MG63 (cell line): Measurements from ENCODE around the gene HOTAIR. TPM values are rescaled to one million over a fixed set of nuclear protein-coding genes. Genes with fewer than 3 reads are reported as not detected.

Experiments used
- DNase-seq: peaks from one replicate; pipeline ENCODE4 v3.0.0-alpha.2; 2020
- H3K27me3 ChIP-seq: fragments of 250-450 bp; sonication (Bioruptor Pico); 2 replicates; pipeline ENCODE4 v1.5.1; 2020; ENCODE audit warnings: mild to moderate bottlenecking, moderate library complexity
- H3K36me3 ChIP-seq: fragments of 250-450 bp; sonication (Bioruptor Pico); 2 replicates; pipeline ENCODE4 v1.5.1; 2020; ENCODE audit warnings: mild to moderate bottlenecking, moderate library complexity
- H3K4me3 ChIP-seq: fragments of 250-450 bp; sonication (Bioruptor Pico); 2 replicates; pipeline ENCODE4 v1.5.1; 2020; ENCODE audit warnings: mild to moderate bottlenecking, moderate library complexity
- H3K9me3 ChIP-seq: fragments of 250-450 bp; sonication (Bioruptor Pico); 2 replicates; pipeline ENCODE4 v1.5.1; 2020; ENCODE audit warnings: mild to moderate bottlenecking, moderate library complexity
- total RNA-seq: library from RNA; depleted of rRNA; stranded (reverse); fragments of >200 nt; shearing (Covaris generic); gene quantifications from 2 replicates; pipeline ENCODE4 v1.2.3, GENCODE V29; 2014; ENCODE audit warnings: low replicate concordance

Gene HOTAIR
- total RNA-seq, 1 experiment from 2014 or later: 4.2 TPM

DNA sequence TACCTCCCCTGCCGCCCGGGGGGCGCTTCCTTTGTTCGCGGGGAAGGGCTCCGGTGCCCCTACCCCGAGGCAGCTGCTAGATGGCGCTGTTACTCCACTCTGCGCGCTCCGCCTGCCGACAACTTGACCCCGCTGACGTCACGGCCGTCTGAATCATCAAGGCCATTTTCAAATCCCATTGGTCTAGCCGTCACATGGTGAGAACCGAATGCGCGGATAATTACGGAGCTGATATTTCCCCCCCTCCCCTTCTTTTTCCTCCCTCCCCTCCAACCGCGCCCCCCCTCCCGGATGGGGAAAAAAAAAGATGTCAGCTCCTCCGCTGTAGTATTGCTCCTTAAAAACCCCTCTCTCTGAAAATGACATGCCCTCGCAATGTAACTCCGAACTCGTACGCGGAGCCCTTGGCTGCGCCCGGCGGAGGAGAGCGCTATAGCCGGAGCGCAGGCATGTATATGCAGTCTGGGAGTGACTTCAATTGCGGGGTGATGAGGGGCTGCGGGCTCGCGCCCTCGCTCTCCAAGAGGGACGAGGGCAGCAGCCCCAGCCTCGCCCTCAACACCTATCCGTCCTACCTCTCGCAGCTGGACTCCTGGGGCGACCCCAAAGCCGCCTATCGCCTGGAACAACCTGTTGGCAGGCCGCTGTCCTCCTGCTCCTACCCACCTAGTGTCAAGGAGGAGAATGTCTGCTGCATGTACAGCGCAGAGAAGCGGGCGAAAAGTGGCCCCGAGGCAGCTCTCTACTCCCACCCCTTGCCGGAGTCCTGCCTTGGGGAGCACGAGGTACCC lies 10.3 kb upstream of the HOTAIR start, which contains the start of gene HOXC10:
Gene HOXC10, plus strand, starts transcription at position 246 of the 791 bp plus-strand sequence. Its CDS starts 114 bp downstream, at position 360.
- H3K9me3 ChIP-seq: no peaks in the 10 kb centered on the region
- DNase-seq: peak; percentile 96
- H3K36me3 ChIP-seq: peaks cover 13% of the 10 kb centered on the region; the same call in 1 of the 2 replicates
- H3K27me3 ChIP-seq: no peaks in the 10 kb centered on the region
- H3K4me3 ChIP-seq: peak within 1 kb of the TSS; percentile 70

DNA sequence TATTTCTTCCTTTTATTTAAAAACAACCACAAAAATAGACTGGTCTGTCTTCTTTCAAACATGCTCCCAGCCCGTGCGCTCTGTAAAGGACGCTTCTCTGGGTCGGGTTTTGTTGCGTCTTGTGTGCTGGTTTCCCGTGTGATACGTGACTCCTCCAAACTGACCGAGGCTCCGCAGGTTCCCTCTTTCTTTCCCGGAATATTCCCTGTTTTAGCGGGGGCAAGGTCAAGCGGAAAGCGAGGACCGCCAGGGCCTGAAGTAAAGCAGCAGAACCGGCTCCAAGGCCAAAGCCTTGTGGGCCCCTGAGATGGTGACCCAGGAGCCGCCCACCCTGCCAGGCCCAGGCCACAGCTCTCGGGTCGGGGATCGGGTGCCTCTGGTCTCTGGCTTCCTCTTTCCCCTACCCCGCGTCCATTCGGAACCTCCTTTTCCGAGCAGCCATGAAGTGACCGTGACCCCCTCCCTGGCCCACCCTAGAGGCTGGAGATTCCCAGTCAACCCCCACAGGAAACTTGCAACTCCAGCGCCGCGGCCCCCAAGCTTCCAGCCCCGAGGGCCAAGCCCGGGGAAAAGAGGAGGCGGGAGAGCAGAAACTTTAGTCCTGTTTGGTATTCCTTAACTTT lies 9.3 kb upstream of the HOTAIR start:
- peaks cover 13% of the 10 kb centered on the region; the same call in 1 of the 2 replicates for H3K36me3 ChIP-seq
- no peak overlapping the region; the same call in 1 of the 2 replicates for H3K4me3 ChIP-seq
- no peaks in the 10 kb centered on the region for H3K27me3 ChIP-seq
- no peaks in the 10 kb centered on the region for H3K9me3 ChIP-seq
- no peak for DNase-seq

DNA sequence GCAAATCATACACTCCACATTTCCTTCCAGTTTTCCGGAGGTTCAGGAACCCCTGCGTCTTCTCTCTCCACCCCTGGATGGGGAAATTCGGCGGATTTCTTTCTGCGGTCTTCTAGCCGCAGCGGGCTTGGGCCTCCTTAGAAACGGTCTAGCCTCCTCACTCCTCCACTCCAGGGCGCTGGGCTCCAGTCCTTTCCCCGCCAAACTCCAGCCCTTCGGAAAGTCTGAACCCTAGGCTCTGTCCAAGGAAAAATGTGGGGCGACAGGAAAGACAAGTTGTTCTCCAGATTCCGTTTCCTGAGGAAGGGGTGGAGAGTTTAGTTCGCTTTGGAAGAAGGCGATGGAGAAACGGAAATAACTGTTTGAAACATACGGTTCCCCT lies 8.8 kb upstream of the HOTAIR start:
- H3K9me3 ChIP-seq: no peaks in the 10 kb centered on the region
- no peak overlapping the region for H3K4me3 ChIP-seq
- no peak for DNase-seq
- H3K27me3 ChIP-seq: no peaks in the 10 kb centered on the region
- peaks cover 11% of the 10 kb centered on the region; the same call in 1 of the 2 replicates for H3K36me3 ChIP-seq

DNA sequence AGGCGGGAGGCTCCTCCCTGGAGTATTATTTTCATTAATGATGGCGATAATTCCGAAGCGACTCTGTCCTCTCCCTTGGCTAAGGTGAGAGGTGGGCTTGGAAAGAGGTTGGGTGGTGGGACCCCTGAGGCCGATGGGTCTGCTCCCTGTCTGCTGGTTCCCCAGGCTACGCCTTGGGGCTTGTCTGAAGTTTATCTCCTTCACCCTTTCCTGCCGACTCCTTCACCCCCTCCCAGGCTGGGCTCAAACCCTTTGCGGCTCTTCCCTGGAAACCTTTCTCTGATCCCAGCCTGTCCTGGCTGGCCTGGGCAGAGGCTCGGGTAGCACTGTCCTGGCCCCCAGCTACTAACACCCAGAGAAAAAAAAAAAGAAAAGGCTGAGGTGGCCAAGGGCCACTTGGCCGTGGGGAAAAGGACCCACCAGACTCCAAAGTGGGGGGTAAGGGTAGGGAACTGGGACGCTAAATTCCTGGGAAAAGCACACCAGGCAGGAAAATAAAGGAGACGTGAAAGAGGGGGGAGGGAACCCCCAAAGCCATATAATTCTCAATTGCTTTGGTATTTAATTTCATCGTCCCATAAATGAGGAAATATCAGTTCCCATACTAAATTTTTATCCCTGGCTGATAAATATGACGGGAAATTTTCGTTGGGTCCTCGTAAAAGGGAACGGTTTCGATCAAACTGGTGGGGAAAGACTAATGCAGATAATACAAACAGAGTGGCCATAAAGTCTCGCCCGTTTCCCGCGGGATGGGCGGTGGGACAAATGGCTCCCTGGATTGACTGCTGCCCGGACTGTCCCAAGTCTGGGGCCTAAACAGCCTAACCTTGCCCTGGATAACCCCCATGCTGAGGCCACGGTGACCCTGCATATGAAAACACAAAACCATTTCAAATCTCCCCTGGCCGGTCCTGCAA lies 8.2 kb upstream of the HOTAIR start:
- H3K9me3 ChIP-seq: no peaks in the 10 kb centered on the region
- no peak overlapping the region for H3K4me3 ChIP-seq
- peaks cover 7% of the 10 kb centered on the region; the same call in 1 of the 2 replicates for H3K36me3 ChIP-seq
- no peaks in the 10 kb centered on the region for H3K27me3 ChIP-seq
- no peak for DNase-seq

DNA sequence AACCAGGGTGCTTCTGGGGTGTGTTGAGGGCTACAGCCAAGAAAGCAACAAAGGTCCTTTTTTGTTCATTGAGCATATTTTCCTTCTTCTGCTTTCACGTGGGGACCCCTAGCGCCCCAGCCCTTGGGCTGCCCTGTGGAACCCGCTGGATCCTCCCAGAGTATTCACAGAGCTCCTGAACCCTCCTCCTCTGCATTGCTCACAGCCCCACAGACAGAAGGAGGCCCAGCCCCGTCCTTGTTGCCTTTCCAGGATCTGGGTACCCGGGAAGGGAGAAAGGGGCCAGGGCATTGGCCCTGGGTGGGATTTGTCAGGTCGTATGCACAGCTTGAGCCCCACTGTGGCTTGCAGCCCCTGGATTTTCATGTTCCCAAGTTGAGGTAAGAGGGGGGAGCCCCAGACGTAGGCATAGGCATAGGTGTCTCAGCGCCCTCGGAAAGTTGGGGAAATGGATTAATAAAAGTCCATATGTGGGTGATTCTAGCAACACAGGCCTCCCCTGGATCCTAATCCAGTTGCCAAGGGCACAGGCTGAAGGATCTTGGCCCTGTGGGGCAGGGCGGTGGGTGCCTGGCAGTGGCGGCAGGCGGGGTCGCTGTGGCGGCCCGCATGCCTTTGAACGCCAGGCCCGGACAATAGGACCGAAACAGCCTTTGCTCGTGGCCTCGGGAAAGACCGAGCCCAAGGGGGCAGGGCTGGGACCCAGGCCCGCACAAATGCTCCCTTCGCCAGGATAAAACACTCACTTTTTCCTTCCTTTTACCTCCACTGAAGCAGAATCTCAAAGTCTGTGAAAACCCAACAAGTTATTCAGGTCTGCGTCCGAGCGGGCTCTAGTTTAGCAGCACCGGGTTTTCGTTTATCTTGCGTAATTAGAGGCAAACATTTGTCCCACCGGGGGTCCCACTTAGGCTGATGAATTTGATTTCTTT lies 7.1 kb upstream of the HOTAIR start:
- H3K9me3 ChIP-seq: no peaks in the 10 kb centered on the region
- no peaks in the 10 kb centered on the region for H3K27me3 ChIP-seq
- no peak overlapping the region for H3K4me3 ChIP-seq
- no peak for DNase-seq
- peaks cover 3% of the 10 kb centered on the region; the same call in 1 of the 2 replicates for H3K36me3 ChIP-seq

DNA sequence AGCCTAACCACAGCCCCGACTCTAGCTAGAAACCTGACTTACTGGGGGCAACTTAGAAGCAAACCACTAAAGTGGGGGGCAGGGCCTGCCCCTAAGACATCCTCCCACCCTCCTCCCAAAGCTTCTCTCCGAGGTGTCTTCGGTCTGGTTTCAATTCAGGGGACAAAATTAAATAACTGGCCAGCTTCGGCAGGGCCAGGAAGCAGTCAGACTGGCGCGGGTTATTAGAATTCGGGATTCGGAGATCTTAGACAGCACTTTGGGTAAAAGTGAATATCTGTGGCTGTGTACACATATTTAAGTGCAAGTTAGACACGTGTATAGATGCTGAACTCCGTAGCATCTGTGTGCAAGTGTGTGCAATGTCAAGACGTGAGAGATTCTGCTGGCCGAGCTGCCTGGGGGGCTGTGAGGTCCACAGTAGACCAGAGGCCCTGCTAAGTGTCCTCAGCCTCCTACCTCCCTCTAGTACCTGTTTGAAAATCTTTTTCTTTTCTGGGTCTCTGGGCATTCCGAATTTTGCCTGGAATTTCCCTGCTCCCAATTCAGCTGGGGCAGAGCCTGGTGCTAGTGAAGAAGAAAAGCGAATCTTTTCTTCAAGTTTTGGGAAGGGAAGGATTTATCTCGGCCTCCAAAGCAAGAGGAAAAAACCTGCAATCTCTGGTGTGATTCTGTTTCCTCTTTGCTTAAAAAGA lies 6.2 kb upstream of the HOTAIR start:
- no peaks in the 10 kb centered on the region; the same call in 1 of the 2 replicates for H3K36me3 ChIP-seq
- H3K4me3 ChIP-seq: no peak overlapping the region
- no peak for DNase-seq
- H3K9me3 ChIP-seq: no peaks in the 10 kb centered on the region
- no peaks in the 10 kb centered on the region for H3K27me3 ChIP-seq

DNA sequence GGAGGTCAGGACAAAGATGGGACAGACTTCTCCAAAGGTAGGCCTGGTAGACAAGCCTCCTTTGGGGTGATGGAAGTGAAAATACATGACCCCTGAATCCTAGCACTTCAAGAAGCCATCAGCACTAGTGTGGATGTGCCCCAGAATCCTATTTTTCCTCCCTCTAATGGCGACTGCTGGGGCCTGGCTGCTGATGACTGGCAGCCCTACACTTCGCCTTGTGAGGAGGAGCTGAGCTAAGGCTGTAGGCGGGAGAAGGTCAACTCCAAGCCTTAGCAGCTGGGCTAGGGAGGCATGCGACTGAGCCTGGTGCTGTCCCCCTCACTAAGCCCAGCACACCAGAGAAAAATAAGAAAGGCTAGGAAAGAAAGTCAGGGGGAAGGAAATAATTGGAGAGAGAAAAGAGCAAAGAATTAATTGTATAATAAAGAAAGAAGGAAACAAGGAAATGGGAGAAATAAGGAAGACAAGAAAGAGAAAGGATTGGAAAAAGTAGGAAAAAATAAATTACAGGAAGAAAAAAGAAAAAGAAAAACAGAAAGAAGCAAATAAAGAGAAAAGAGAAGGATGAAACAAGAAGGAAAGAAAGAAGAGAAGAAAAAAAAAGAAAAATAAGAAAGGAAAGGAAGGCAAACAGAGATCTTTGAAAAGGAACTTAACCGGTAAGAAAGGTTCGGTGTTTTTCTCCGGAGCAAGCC lies 5.5 kb upstream of the HOTAIR start:
- peaks cover 3% of the 10 kb centered on the region for H3K36me3 ChIP-seq
- no peak for DNase-seq
- no peaks in the 10 kb centered on the region for H3K27me3 ChIP-seq
- H3K4me3 ChIP-seq: no peak overlapping the region
- H3K9me3 ChIP-seq: no peaks in the 10 kb centered on the region

DNA sequence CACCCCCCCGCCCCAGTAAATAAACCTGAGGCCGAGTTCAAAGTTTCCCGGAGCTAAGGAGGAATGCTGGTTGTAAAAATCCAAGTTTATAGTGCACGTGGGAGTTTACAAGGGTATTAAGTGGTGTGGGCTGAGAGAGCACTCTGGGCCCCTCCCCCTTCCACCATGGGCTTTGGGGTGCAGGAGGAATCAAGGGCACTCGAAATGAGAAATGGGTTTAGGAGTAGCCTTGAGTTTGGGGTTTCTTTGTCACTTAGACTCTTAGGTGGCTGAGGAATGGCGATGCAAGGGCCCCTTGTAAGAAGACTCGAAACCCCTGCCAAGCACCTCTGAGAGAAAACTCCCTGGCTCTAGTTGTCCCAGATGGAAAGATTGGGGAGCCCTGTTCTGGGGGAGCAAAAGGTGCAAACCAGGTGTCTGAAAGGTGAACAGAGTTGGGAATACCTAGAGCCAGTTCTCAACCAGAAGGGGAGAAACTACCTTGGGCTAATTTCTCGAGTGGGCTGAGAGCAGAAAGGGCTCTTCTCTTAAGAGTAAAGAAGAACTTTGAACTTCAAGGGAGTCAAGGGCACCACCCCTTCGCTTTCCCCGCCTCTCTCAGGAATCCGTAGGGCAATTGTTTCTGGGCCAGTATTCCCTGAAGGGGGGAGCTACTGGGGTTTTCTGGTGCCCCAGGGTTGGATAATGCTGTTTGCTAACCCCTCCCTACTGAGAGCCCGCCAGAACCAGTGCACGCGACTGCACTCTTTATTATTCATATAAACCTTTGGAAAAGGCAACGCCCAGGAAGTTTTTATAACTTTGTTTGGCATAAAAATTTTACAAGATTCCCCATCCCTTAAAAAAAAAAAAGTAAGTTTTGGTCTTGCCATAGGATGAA lies 4.0 kb upstream of the HOTAIR start:
- DNase-seq: peak; percentile 95
- H3K4me3 ChIP-seq: no peak overlapping the region
- H3K9me3 ChIP-seq: no peaks in the 10 kb centered on the region
- peaks cover 3% of the 10 kb centered on the region; the same call in 1 of the 2 replicates for H3K36me3 ChIP-seq
- H3K27me3 ChIP-seq: no peaks in the 10 kb centered on the region

DNA sequence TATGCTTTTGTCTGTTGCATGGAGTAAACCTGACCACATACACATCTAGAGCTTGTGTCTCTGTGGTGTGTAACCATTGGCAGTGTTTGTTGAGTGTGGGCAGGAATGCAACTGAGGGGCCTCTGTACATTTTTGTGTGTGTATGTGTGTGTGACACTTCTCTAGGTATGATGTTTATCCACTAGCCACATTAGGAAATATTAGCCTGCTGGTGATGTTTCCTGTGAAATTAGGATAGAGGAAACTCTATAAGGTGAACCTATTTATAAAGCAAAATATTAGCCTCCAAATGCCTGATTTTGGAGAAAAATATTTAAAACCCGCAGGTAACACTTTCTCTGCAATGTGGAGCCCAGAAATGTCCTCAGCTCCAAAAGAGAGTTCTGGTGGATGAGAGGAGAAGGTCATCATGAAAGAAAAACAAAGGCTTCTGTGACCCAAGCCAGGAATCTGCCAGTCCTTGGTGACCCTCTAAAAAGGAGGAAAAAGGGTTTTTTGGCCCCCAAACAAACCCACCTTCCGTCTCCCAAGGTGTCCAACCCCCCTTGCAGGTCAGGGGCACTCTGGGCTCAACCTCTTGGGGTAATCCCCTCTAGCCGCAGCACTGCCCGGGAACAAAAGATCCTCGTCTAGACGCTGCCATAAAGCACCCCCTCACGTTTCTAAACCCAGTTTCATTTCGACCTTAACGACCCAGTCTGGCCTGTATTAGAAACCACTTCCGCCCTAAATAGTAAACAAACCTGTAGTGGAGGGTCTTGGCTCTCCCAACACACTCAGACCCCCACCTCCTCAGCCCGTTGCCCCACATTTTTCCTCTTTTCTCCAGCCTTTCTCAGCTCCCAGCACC lies 3.1 kb upstream of the HOTAIR start:
- H3K9me3 ChIP-seq: no peaks in the 10 kb centered on the region
- peaks cover 3% of the 10 kb centered on the region; the same call in 1 of the 2 replicates for H3K36me3 ChIP-seq
- H3K4me3 ChIP-seq: no peak overlapping the region
- DNase-seq: no peak
- H3K27me3 ChIP-seq: no peaks in the 10 kb centered on the region

DNA sequence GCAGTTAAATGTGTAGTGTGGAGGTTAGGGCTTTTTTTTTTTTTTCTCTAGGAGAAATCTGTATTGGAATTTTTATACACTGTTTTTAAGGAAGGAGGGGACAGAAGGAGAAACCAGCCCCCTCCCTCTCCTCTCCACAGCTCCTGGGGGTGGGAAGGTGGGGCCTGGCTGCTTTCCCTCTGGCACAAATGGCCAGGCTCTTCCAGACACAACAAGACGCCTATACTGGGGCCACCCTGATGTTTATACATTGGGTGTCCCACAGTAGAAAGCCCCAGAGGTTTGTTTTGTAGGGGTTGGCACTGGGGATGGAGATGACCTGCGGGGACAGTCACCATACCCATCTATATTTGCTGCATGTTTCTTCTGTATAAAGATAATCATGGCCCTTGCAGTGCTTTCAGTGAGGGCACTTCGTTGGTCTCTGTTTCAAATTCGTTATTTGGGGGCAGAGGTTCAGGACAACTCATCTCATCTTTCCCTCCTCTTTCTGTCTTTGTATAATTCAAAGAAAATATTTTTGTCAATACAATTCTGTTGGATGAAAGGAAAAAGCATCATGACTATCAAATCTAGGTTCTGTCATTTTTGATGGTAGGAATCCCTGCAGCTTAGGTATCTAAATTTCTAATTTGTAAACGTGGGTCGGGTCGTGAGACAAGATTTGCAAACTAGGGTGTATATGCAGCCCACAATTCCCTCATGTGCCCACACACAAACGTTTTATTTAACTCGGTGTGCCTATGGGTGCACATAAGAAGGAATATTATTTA lies 2.3 kb upstream of the HOTAIR start:
- Histone ChIP-seq H3K9me3 (no peaks in the 10 kb centered on the region), H3K27me3 (no peaks in the 10 kb centered on the region), H3K4me3 (no peak overlapping the region), H3K36me3 (peaks cover 3% of the 10 kb centered on the region; the same call in 1 of the 2 replicates)
- DNase-seq: peak; percentile 43

DNA sequence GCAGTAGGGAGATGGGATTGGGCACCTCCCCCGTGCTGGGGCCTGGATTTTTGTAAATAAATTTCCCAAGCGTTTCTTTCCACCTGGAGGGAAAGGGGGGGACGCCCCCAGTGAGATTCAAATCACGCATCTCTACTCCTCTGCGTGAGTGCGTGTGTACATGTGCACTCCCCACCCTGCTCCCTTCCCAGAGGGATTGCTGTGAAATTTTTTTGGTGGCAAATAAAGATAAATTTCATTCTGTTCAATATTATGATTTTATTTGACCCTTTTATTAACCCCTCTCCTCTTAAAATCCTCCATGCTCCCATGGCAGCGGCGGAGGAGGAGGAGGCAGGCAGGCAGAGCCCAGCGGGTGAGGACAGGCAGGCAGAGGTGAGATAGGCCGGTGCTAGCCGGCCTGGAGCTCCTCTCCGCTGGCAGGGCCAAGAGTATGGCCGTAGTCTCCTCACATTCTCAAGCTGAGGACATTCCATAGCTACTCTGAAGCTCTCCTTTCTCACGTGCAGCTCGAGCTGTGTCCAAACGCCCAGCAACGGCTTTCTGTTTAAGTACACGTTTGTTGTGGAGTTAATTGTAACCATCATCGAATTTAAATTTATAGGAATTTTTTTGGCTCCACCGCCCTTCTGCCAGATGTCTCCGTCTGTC lies 1.5 kb upstream of the HOTAIR start:
- Histone ChIP-seq H3K4me3 (no peak overlapping the region), H3K36me3 (peaks cover 3% of the 10 kb centered on the region; the same call in 1 of the 2 replicates), H3K27me3 (no peaks in the 10 kb centered on the region), H3K9me3 (no peaks in the 10 kb centered on the region)
- DNase-seq: peak; percentile 63

DNA sequence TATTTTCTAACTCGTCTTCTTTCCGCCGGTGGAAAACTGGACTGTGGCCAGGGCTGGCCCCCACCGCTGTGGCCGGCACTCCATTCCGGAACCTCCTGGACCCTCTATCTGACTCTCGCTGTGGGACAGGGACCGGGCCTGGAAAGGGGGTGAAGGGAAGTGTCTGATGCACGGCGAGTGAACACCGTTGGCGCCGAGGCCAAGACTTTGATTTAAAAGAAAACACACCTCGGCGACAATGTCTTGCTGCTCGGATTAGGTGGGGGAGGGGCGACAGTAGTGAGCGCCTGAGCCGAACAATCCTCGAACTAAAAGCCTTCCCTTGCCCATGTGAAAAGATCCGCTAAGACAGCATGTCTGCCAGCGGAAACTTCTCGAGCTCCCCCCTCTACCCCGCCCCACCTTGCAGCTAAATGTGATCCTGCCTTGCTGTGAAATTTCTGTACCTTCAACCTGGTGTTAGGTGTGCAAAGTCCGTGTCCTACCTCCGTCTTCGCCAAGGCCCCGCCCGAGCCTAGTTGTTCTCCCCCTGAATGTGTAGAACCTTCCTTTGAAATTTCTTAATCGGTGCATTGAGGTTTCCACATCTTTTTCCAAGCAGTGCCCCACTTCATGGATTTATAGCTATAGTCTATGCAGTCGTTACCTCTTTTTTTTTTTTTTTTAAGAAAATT lies 862 bp upstream of the HOTAIR start:
- H3K4me3 ChIP-seq: peak overlapping the region; percentile 68
- H3K9me3 ChIP-seq: no peaks in the 10 kb centered on the region
- no peak for DNase-seq
- peaks cover 3% of the 10 kb centered on the region; the same call in 1 of the 2 replicates for H3K36me3 ChIP-seq
- H3K27me3 ChIP-seq: no peaks in the 10 kb centered on the region
